ENCODE data around the gene TBC1D19. TPM values are rescaled to one million over a fixed set of nuclear protein-coding genes. Genes with fewer than 3 reads are reported as not detected.

TBC1D19 gene
- total RNA-seq, 1 donor from 2014 or later = 7.1 TPM

Other genes with a start within 250 kb of the TBC1D19 start
- gene CCKAR, start 93.6 kb upstream of the TBC1D19 start, total RNA-seq = not detected in 2 replicates

All from dermis microvascular lymphatic vessel endothelial cell (primary cell).